Esophagus muscularis mucosa (tissue), 4 donors: ENCODE measurements around the gene SIDT1. TPM values are rescaled to one million over a fixed set of nuclear protein-coding genes. Genes with fewer than 3 reads are reported as not detected.

Source experiments
- DNase-seq: peaks from one replicate; pipeline ENCODE4 v3.0.0-alpha.2; 2017; ENCODE audit errors: extremely low spot score
- H3K27ac ChIP-seq, 4 donors: fragments of 200-600 bp; sonication (generic); replicated peaks in 1 of 4; 1 replicate in 3 of 4; 2 replicates in 1 of 4; pipeline ENCODE4 v1.5.1; 2016 to 2019; ENCODE audit warnings: mild to moderate bottlenecking in 1 of 4
- H3K27me3 ChIP-seq, 4 donors: fragments of 200-600 bp; sonication (generic); one replicate each; pipeline versions ENCODE4 v1.5.1 to v1.6.0; 2016 to 2019
- H3K36me3 ChIP-seq, 4 donors: fragments of 200-600 bp; sonication (generic); one replicate each; pipeline ENCODE4 v1.5.1; 2016 to 2019
- H3K4me1 ChIP-seq, 4 donors: fragments of 200-600 bp; sonication (generic); one replicate each; pipeline ENCODE4 v1.5.1; 2016 to 2019
- H3K4me3 ChIP-seq, 4 donors: fragments of 200-600 bp; sonication (generic); 1 replicate in 2 of 4; 2 replicates in 2 of 4; pipeline ENCODE4 v1.5.1; 2016 to 2019; ENCODE audit warnings: mild to moderate bottlenecking in 4 of 4, moderate library complexity in 1 of 4
- H3K9me3 ChIP-seq, 4 donors: fragments of 200-600 bp; sonication (generic); 1 replicate in 3 of 4; 2 replicates in 1 of 4; pipeline ENCODE4 v1.5.1; 2016 to 2019
- CTCF ChIP-seq, 3 experiments: fragments of 200-600 bp in 2 of 3; fragments of 450-650 bp in 1 of 3; sonication (generic) in 2 of 3; IDR thresholded peaks; one replicate each; pipeline ENCODE4 v1.5.1; 2017 to 2019; ENCODE audit warnings: antibody characterized with exemption in 3 of 3, mild to moderate bottlenecking in 2 of 3, moderate library complexity in 1 of 3
- EP300 ChIP-seq: sonication (generic); formaldehyde crosslinking; IDR thresholded peaks from one replicate; pipeline ENCODE4 v1.6.1; 2017; ENCODE audit warnings: antibody characterized with exemption
- POLR2A ChIP-seq: fragments of 450-650 bp; IDR thresholded peaks from one replicate; pipeline ENCODE4 v1.6.1; 2017; ENCODE audit warnings: antibody characterized with exemption, moderate library complexity, mild to moderate bottlenecking, low read depth
- POLR2AphosphoS5 ChIP-seq, 2 donors: sonication (generic); formaldehyde crosslinking; IDR thresholded peaks; one replicate each; pipeline ENCODE4 v1.6.1; 2017; ENCODE audit warnings: antibody characterized with exemption in 2 of 2
- WGBS: methylation state at CpG from one replicate; pipeline ENCODE4 v1.1.5; 2018; 5-methylcytosine and 5-hydroxymethylcytosine counted together
- intact Hi-C: fragments of 100-400 bp; cut with DNase I; formaldehyde crosslinking; loops from one replicate; pipeline ENCODE4 v1.15.1; 2023
- total RNA-seq, 4 donors: library from RNA; depleted of rRNA; stranded (reverse); fragments of >200 nt; gene quantifications; one replicate each; pipeline versions ENCODE4 v1.1.0 to v1.2.1, GENCODE V29; 2016

The SIDT1 gene
- total RNA-seq, 4 donors from 2014 or later = 1.2 to 3.8 (median 1.9) TPM

GRCh38 chr3:113623811-113624210 is 91.5 kb downstream of the SIDT1 start:
- no peak overlapping the region for H3K4me3 ChIP-seq
- no peaks in the 10 kb centered on the region for H3K36me3 ChIP-seq
- intact Hi-C loops = loop anchor here (10.0 kb wide), 1 partner anchor 569 kb away; no protein-coding TSS in a partner anchor
- peaks cover 0 to 13% (median 9%) of the 10 kb centered on the region in 4 donors for H3K4me1 ChIP-seq
- no peaks in the 10 kb centered on the region for H3K9me3 ChIP-seq
- no peak overlapping the region for H3K27ac ChIP-seq
- H3K27me3 ChIP-seq = no peaks in the 10 kb centered on the region
- 91% methylated on average over 7 of the region's 7 CpGs for WGBS
- TF ChIP-seq EP300 (no peak), POLR2A (no peak), CTCF (IDR thresholded peaks at IDR 0.05) (no peak)
- no peak for DNase-seq

GRCh38 chr3:113625834-113626233 is 93.5 kb downstream of the SIDT1 start:
- Histone ChIP-seq H3K9me3 (no peaks in the 10 kb centered on the region), H3K4me1 (peaks cover 0 to 28% (median 23%) of the 10 kb centered on the region in 4 donors), H3K27me3 (no peaks in the 10 kb centered on the region), H3K4me3 (no peak overlapping the region), H3K36me3 (no peaks in the 10 kb centered on the region), H3K27ac (no peak overlapping the region)
- intact Hi-C loops = loop anchor here (2.0 to 10.0 kb wide), 2 partner anchors 131 to 571 kb away; no protein-coding TSS in a partner anchor
- no peak for DNase-seq
- peak in 1 of 2 donors; percentile 9 for TF ChIP-seq POLR2AphosphoS5 (IDR thresholded peaks at IDR 0.05)
- TF ChIP-seq POLR2A = no peak
- 49% methylated on average over 12 of the region's 12 CpGs for WGBS

- intact Hi-C loops = loop anchor here (2.0 to 10.0 kb wide), 2 partner anchors 132 to 572 kb away; no protein-coding TSS in a partner anchor
- Histone ChIP-seq H3K27ac (no peak overlapping the region), H3K4me1 (peaks cover 0 to 33% (median 28%) of the 10 kb centered on the region in 4 donors), H3K27me3 (no peaks in the 10 kb centered on the region), H3K4me3 (peak overlapping the region; percentile 6 to 28 (median 12)), H3K36me3 (no peaks in the 10 kb centered on the region), H3K9me3 (no peaks in the 10 kb centered on the region)
- WGBS = 21% methylated on average over 10 of the region's 10 CpGs
- DNase-seq = no peak
- TF ChIP-seq CTCF (IDR thresholded peaks at IDR 0.05) (peak; percentile 78 to 93 (median 92)), POLR2AphosphoS5 (IDR thresholded peaks at IDR 0.05) (peak in 1 of 2 donors; percentile 26), POLR2A (no peak), EP300 (no peak)
These were observed 94.4 kb downstream of the SIDT1 start for GRCh38 chr3:113626503-113627371.

GRCh38 chr3:113628316-113628715 is 96.0 kb downstream of the SIDT1 start:
- DNase-seq = no peak
- no peaks in the 10 kb centered on the region for H3K9me3 ChIP-seq
- 80% methylated on average over 2 of the region's 2 CpGs for WGBS
- no peaks in the 10 kb centered on the region for H3K36me3 ChIP-seq
- no peaks in the 10 kb centered on the region for H3K27me3 ChIP-seq
- no peak overlapping the region for H3K4me3 ChIP-seq
- no peak overlapping the region for H3K27ac ChIP-seq
- no peak for TF ChIP-seq POLR2AphosphoS5 (IDR thresholded peaks at IDR 0.05)
- no peak for TF ChIP-seq CTCF (IDR thresholded peaks at IDR 0.05)
- TF ChIP-seq POLR2A = no peak
- no peak for TF ChIP-seq EP300
- peaks cover 0 to 33% (median 28%) of the 10 kb centered on the region in 4 donors for H3K4me1 ChIP-seq
- intact Hi-C loops = loop anchor here (10.0 kb wide), 1 partner anchor 574 kb away; no protein-coding TSS in a partner anchor

GRCh38 chr3:113628788-113629187 is 96.4 kb downstream of the SIDT1 start:
- Histone ChIP-seq H3K27ac (no peak overlapping the region), H3K4me3 (no peak overlapping the region), H3K9me3 (no peaks in the 10 kb centered on the region), H3K36me3 (no peaks in the 10 kb centered on the region), H3K4me1 (peaks cover 0 to 33% (median 28%) of the 10 kb centered on the region in 4 donors), H3K27me3 (no peaks in the 10 kb centered on the region)
- TF ChIP-seq POLR2AphosphoS5 (IDR thresholded peaks at IDR 0.05) (no peak), POLR2A (no peak), CTCF (IDR thresholded peaks at IDR 0.05) (no peak), EP300 (no peak)
- no peak for DNase-seq
- 81% methylated on average over 6 of the region's 6 CpGs for WGBS
- intact Hi-C loops = loop anchor here (10.0 kb wide), 1 partner anchor 574 kb away; no protein-coding TSS in a partner anchor
